Keratinocyte (primary cell): ENCODE measurements around the gene FBN2.

Experiments used
- CTCF ChIP-seq, 3 experiments: IDR thresholded peaks in 1 of 3; conservative IDR thresholded peaks in 1 of 3; optimal IDR thresholded peaks in 1 of 3; 2 replicates in 2 of 3; 3 replicates in 1 of 3; pipeline versions ENCODE3 to v1.5.1; 2011; ENCODE audit warnings: low read length in 3 of 3, mild to moderate bottlenecking in 3 of 3, moderate library complexity in 2 of 3, control low read depth in 1 of 3, inconsistent platforms in 1 of 3; ENCODE audit not compliant: insufficient read depth in 2 of 3; ENCODE audit errors: extremely low read depth in 1 of 3
- EZH2 ChIP-seq: IDR thresholded peaks from one replicate; pipeline ENCODE4 v1.6.1; 2012; ENCODE audit warnings: inconsistent platforms, mild to moderate bottlenecking, low read length, moderate library complexity

DNA sequence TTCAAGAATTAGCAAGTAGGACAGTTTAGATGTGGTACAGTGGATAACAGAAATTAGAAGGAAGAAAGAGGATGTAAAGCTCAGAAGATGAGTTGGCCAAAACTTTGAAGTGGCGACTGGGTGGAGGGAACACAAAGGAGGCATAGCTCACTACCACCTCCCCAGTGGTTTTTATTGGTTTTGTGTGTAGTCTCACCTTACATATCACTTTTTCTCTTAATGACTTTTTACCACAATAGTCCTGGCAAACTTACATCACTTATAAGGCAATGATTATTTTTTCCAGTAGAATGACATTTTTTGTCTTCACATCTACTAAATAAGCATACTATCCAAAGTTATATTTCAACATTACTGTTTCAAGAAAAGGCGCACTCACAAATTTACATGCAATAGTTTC is 49.2 kb upstream of the FBN2 start:
- TF ChIP-seq CTCF (optimal IDR thresholded peaks at IDR 0.05 in 1 of 3, IDR thresholded peaks at IDR 0.05 in 1 of 3, conservative IDR thresholded peaks at IDR 0.05 in 1 of 3; ENCODE audit: extremely low read depth in 1 of 3, insufficient read depth in 2 of 3, low read length in 3 of 3) (no peak), EZH2 (no peak)
